ENCODE results near the gene GSTT2B. TPM values are rescaled to one million over a fixed set of nuclear protein-coding genes. Genes with fewer than 3 reads are reported as not detected.

The GSTT2B gene
- polyA plus RNA-seq, 1 of the 3 experiments (the other 2 are of a cell fraction): 32.8 TPM

DNA sequence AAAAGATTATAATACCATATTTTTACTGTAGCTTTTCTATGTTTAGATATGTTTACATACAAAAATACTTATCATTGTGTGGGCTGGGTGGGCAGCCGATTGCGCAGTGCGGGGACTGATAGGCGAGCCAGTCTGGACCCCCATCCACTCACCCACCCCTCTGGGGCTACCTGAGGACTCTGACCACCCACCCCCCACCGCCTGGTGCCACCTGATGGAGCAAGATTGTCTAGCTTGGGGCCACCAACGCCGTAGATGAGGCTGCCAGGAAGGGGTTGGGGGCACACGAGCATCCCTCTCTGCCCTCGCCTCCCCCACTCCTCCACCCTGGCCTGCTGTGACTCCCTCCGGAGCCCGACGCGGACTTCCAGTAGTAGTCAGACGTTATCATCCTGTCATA is 34.4 kb downstream of the GSTT2B start:
- 55% methylated on average over 11 of the region's 14 CpGs for WGBS (ENCODE audit: low lambda C conversion rate)
- H3K4me3 ChIP-seq (ENCODE audit: low read depth in 2 of 2, low read length in 1 of 2): no peak overlapping the region
- H3K36me3 ChIP-seq (replicated peaks in 1 of 2; ENCODE audit: control insufficient read depth in 1 of 2, insufficient read depth in 2 of 2, low read length in 1 of 2): peaks cover 3 to 28% of the 10 kb centered on the region in 2 experiments
- H3K4me1 ChIP-seq (ENCODE audit: control insufficient read depth in 1 of 2, insufficient read depth in 2 of 2, low read depth in 1 of 2, low read length in 1 of 2): no peaks in the 10 kb centered on the region
- no peaks in the 10 kb centered on the region for H3K79me2 ChIP-seq (ENCODE audit: insufficient read depth)
- no peak overlapping the region for H3K9ac ChIP-seq
- H3K4me2 ChIP-seq: no peak overlapping the region
- no peak overlapping the region for H2AFZ ChIP-seq (ENCODE audit: low read depth)
- H4K20me1 ChIP-seq (ENCODE audit: insufficient read depth): no peaks in the 10 kb centered on the region
- no peaks in the 10 kb centered on the region for H3K27me3 ChIP-seq (ENCODE audit: insufficient read depth)
- H3F3A ChIP-seq (replicated peaks; ENCODE audit: insufficient read depth): no peaks in the 10 kb centered on the region
- ChIA-PET POLR2A (no interaction called here), CTCF (interaction anchor here (0.9 kb wide), 1 partner anchor 30 kb away, joined by 3 read pairs; no protein-coding TSS in a partner anchor)
- H3K27ac ChIP-seq (ENCODE audit: low read depth in 2 of 2, low read length in 1 of 2): no peak overlapping the region
- H3K9me3 ChIP-seq: no peaks in the 10 kb centered on the region; the same call in 1 of the 2 replicates
- TF ChIP-seq, protein P1, sequence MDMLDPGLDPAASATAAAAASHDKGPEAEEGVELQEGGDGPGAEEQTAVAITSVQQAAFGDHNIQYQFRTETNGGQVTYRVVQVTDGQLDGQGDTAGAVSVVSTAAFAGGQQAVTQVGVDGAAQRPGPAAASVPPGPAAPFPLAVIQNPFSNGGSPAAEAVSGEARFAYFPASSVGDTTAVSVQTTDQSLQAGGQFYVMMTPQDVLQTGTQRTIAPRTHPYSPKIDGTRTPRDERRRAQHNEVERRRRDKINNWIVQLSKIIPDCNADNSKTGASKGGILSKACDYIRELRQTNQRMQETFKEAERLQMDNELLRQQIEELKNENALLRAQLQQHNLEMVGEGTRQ (IDR thresholded peaks at IDR 0.05; ENCODE audit: borderline replicate concordance, low read depth, low read length): no peak
- TF ChIP-seq, protein P2, sequence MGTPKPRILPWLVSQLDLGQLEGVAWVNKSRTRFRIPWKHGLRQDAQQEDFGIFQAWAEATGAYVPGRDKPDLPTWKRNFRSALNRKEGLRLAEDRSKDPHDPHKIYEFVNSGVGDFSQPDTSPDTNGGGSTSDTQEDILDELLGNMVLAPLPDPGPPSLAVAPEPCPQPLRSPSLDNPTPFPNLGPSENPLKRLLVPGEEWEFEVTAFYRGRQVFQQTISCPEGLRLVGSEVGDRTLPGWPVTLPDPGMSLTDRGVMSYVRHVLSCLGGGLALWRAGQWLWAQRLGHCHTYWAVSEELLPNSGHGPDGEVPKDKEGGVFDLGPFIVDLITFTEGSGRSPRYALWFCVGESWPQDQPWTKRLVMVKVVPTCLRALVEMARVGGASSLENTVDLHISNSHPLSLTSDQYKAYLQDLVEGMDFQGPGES (IDR thresholded peaks at IDR 0.05; ENCODE audit: low read depth, low read length): no peak
- TF ChIP-seq YY1 (IDR thresholded peaks at IDR 0.05; ENCODE audit: low read depth): no peak
- TF ChIP-seq CHD2 (IDR thresholded peaks at IDR 0.05; ENCODE audit: low read length, partially characterized antibody): no peak
- TF ChIP-seq EZH2phosphoT487 (IDR thresholded peaks at IDR 0.05; ENCODE audit: borderline replicate concordance, low read depth): no peak
- TF ChIP-seq GABPA (IDR thresholded peaks at IDR 0.05; ENCODE audit: low read depth): no peak
- TF ChIP-seq SMC3 (IDR thresholded peaks at IDR 0.05; ENCODE audit: low read depth, low read length): no peak
- no peak for TF ChIP-seq GATA2 (CRISPR knock-in tag; IDR thresholded peaks at IDR 0.05)
- TF ChIP-seq, protein P3, sequence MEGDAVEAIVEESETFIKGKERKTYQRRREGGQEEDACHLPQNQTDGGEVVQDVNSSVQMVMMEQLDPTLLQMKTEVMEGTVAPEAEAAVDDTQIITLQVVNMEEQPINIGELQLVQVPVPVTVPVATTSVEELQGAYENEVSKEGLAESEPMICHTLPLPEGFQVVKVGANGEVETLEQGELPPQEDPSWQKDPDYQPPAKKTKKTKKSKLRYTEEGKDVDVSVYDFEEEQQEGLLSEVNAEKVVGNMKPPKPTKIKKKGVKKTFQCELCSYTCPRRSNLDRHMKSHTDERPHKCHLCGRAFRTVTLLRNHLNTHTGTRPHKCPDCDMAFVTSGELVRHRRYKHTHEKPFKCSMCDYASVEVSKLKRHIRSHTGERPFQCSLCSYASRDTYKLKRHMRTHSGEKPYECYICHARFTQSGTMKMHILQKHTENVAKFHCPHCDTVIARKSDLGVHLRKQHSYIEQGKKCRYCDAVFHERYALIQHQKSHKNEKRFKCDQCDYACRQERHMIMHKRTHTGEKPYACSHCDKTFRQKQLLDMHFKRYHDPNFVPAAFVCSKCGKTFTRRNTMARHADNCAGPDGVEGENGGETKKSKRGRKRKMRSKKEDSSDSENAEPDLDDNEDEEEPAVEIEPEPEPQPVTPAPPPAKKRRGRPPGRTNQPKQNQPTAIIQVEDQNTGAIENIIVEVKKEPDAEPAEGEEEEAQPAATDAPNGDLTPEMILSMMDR (IDR thresholded peaks at IDR 0.05): no peak
- TF ChIP-seq NFIC (IDR thresholded peaks at IDR 0.05; ENCODE audit: borderline replicate concordance): no peak
- TF ChIP-seq, protein P4, sequence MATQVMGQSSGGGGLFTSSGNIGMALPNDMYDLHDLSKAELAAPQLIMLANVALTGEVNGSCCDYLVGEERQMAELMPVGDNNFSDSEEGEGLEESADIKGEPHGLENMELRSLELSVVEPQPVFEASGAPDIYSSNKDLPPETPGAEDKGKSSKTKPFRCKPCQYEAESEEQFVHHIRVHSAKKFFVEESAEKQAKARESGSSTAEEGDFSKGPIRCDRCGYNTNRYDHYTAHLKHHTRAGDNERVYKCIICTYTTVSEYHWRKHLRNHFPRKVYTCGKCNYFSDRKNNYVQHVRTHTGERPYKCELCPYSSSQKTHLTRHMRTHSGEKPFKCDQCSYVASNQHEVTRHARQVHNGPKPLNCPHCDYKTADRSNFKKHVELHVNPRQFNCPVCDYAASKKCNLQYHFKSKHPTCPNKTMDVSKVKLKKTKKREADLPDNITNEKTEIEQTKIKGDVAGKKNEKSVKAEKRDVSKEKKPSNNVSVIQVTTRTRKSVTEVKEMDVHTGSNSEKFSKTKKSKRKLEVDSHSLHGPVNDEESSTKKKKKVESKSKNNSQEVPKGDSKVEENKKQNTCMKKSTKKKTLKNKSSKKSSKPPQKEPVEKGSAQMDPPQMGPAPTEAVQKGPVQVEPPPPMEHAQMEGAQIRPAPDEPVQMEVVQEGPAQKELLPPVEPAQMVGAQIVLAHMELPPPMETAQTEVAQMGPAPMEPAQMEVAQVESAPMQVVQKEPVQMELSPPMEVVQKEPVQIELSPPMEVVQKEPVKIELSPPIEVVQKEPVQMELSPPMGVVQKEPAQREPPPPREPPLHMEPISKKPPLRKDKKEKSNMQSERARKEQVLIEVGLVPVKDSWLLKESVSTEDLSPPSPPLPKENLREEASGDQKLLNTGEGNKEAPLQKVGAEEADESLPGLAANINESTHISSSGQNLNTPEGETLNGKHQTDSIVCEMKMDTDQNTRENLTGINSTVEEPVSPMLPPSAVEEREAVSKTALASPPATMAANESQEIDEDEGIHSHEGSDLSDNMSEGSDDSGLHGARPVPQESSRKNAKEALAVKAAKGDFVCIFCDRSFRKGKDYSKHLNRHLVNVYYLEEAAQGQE (IDR thresholded peaks at IDR 0.05; ENCODE audit: low read depth, low read length): no peak
- no peak for TF ChIP-seq FOSL2 (IDR thresholded peaks at IDR 0.05; ENCODE audit: borderline replicate concordance, low read depth)
- TF ChIP-seq RFX5 (IDR thresholded peaks at IDR 0.05; ENCODE audit: low read length): no peak
- no peak for TF ChIP-seq POLR2AphosphoS5 (IDR thresholded peaks at IDR 0.05; ENCODE audit: low read depth, low read length)
- TF ChIP-seq, protein P5, sequence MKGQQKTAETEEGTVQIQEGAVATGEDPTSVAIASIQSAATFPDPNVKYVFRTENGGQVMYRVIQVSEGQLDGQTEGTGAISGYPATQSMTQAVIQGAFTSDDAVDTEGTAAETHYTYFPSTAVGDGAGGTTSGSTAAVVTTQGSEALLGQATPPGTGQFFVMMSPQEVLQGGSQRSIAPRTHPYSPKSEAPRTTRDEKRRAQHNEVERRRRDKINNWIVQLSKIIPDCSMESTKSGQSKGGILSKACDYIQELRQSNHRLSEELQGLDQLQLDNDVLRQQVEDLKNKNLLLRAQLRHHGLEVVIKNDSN (IDR thresholded peaks at IDR 0.05; ENCODE audit: borderline replicate concordance, low read depth): no peak
- TF ChIP-seq JUND (IDR thresholded peaks at IDR 0.05): no peak
- TF ChIP-seq MEF2A (IDR thresholded peaks at IDR 0.05; ENCODE audit: borderline replicate concordance, low read depth): no peak
- TF ChIP-seq TEAD4 (IDR thresholded peaks at IDR 0.05; ENCODE audit: borderline replicate concordance, insufficient read depth): no peak
- H3K9me2 ChIP-seq: no peaks in the 10 kb centered on the region
- no peak for DNase-seq
